HG03095 (cell line): ENCODE measurements around the gene HECTD1.
A peak's percentile ranks its signal among the peaks of the same experiment; 100 is the strongest.
"Not testable (repeated sequence)": the region's sequence is repeated elsewhere in the genome, so short reads cannot be mapped to it uniquely, and the experiment has no call there.

ENCODE experiments used
- ATAC-seq: cut with Tn5 transposase; IDR thresholded peaks from one replicate; pipeline ENCODE4 v1.9.1; 2021; ENCODE audit warnings: moderate library complexity; ENCODE audit not compliant: unreplicated experiment

The HECTD1 gene

GRCh38 chr14:31229009-31229408 lies 21.4 kb upstream of the HECTD1 start:
- ATAC-seq: peak; percentile 73

- ATAC-seq: no peak
These were observed 20.9 kb upstream of the HECTD1 start for GRCh38 chr14:31228533-31228932.

GRCh38 chr14:31224808-31225207 lies 17.2 kb upstream of the HECTD1 start:
- ATAC-seq: no peak

- no peak for ATAC-seq
These were observed 15.7 kb upstream of the HECTD1 start for GRCh38 chr14:31223331-31223730.

- no peak for ATAC-seq
These were observed 15.2 kb upstream of the HECTD1 start for GRCh38 chr14:31222834-31223233.

GRCh38 chr14:31221266-31221665 lies 13.7 kb upstream of the HECTD1 start:
- ATAC-seq: no peak

GRCh38 chr14:31219169-31219568 lies 11.6 kb upstream of the HECTD1 start:
- no peak for ATAC-seq

GRCh38 chr14:31216359-31216758 lies 8.8 kb upstream of the HECTD1 start:
- no peak for ATAC-seq

- no peak for ATAC-seq
These were observed 5.3 kb upstream of the HECTD1 start for GRCh38 chr14:31212893-31213292.

GRCh38 chr14:31209605-31210004 lies 2.0 kb upstream of the HECTD1 start:
- ATAC-seq: no peak

GRCh38 chr14:31208546-31209424 lies 1.2 kb upstream of the HECTD1 start:
- no peak for ATAC-seq

GRCh38 chr14:31207287-31207754 lies 272 bp downstream of the HECTD1 start:
- ATAC-seq: no peak

GRCh38 chr14:31206536-31207286 lies 882 bp downstream of the HECTD1 start:
- ATAC-seq: peak; percentile 13

- no peak for ATAC-seq
These were observed 1.7 kb downstream of the HECTD1 start for GRCh38 chr14:31205681-31206535.

- ATAC-seq: no peak
These were observed 2.7 kb downstream of the HECTD1 start for GRCh38 chr14:31204593-31205534.

- not testable (repeated sequence) for ATAC-seq
These were observed 3.5 kb downstream of the HECTD1 start for GRCh38 chr14:31203899-31204592.

- ATAC-seq: no peak
These were observed 4.2 kb downstream of the HECTD1 start for GRCh38 chr14:31203414-31203742.

- ATAC-seq: no peak
These were observed 6.5 kb downstream of the HECTD1 start for GRCh38 chr14:31201111-31201510.

GRCh38 chr14:31200702-31200990 lies 6.9 kb downstream of the HECTD1 start:
- no peak for ATAC-seq

GRCh38 chr14:31197671-31198070 lies 9.9 kb downstream of the HECTD1 start:
- ATAC-seq: no peak
